HS-5 (cell line): Measurements from ENCODE around the gene NLN.
"Not testable (repeated sequence)": the region's sequence is repeated elsewhere in the genome, so short reads cannot be mapped to it uniquely, and the experiment has no call there.

Experiments used
- DNase-seq: peaks from one replicate; pipeline ENCODE4 v3.0.0-alpha.2; 2012; ENCODE audit warnings: low read depth

Gene NLN

DNA sequence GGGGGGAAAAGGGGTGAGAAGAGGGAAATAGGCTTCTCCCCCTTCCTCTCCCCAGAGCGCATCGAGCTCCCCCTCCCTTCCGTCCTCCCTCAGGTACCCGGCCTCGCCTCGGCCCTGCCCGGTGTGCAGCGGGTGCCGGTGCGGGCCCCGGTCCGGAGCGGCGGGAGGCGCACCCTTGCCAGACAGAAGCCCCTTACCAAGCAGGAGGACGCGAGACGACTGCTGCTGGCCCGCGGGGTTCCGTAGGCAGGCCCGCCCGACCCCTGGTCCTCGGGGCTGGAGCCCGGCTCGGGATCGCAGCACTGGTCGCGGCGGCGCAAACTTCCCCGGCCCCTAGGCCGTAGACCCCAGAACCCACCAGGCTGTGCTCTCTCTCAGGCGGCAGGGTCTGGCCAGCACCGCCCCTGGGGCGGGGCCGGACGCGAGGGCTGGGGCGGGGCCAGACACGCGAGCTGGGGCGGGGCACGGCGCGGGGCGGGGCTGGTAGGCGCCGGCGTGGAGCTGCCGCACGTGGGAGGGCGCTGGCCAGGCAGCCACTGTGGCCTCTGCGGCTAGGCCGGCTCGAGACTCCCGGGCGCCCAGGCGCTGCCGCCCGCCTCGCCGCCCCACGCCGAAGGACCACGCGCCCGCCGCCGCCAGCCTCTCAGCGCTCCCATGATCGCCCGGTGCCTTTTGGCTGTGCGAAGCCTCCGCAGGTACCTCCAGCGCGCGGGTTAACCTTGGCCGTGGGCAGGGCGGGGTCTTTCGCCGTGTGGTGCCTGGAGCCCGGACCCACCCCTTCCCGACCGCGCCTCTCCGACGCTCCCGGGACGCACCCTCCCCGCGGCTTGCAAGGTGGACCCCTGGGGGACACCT, at the start of gene NLN, which contains the start of gene SGTB:
Gene NLN, plus strand, starts transcription at position 486 of the 855 bp plus-strand sequence. Its CDS starts 169 bp downstream, at position 655.
Gene SGTB, minus strand, starts transcription at position 390 of the 855 bp plus-strand sequence. CDS start 1,302 bp downstream, outside the sequence.
- DNase-seq: no peak

DNA sequence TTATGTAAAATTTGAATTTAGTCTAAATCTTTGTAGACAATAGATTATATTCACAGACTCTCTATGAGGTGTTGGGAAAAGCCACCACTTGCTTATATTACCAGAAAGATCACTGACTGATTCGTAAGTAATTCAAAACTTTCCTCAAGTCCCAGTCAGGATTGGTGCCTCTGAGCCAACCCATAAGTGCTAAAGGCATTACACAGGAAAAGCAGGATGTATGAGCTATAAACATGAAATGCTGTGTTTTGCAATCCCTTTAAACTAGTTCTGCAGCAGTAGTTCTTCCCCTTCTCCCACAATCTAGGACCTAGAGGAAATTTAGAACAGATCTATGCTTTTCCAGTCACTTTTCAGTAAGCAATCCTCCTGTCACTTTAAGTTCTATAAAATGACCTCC, 49.2 kb upstream of the NLN start:
- peak; percentile 64 for DNase-seq

- no peak for DNase-seq
Measured at GRCh38 chr5:65674749-65675148, 47.3 kb upstream of the NLN start.

DNA sequence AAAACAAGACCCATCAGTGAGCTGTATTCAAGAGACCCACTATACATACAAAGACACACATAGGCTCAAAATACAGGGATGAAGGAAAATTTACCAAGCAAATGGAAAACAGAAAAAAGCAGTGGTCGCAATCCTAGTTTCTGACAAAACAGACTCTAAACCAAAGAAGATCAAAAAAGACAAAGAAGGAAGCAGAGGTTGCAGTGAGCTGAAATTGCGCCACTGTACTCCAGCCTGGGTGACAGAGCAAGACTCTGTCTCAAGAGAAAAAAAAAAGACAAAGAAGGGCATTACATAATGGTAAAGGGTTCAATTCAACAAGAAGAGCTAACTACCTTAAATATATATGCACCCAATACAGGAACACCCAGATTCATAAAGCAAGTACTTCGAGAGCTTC, 45.9 kb upstream of the NLN start:
- not testable (repeated sequence) for DNase-seq

DNA sequence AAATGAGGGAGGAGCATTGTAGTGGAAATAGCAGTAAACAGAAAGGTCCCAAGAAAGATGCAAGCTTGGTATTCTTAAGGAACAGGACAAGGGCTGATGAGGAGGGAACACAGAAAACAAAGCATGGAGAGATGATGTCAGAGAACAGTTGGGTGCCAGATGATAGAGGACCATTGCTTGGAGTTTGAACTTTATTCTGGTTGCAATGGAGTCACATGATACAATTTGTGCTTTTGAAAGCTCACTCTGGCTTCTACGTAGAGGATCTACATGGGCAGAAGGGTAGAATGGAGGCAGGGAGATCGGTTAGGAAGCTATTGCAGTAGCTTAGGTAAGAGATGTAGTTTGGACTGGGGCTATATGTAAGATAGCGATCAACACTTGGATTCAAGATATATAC, 39.9 kb upstream of the NLN start:
- no peak for DNase-seq

DNA sequence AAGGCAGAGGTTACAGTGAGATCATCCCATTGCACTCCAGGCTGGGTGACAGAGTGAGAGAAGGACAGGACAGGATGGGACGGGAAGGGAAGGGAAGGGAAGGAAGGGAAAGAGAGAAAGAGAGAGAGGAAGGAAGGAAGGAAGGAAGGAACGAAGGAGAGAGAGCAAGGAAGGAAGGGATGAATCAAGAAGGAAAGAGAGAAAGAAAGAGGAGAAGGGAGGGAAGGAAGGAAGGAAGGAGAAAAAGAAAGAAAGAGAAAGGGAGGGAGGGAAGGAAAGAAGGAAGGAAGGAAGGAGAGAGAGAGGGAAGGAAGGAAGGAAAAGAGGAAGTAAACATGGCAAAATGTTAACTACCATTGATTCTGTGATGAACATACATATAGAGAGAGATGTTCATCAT, 28.9 kb upstream of the NLN start:
- DNase-seq: no peak

GRCh38 chr5:65695162-65695755, 26.7 kb upstream of the NLN start:
- DNase-seq: no peak

GRCh38 chr5:65695896-65696295, 26.1 kb upstream of the NLN start:
- no peak for DNase-seq

- no peak for DNase-seq
Measured at GRCh38 chr5:65696892-65697291, 25.1 kb upstream of the NLN start.

DNA sequence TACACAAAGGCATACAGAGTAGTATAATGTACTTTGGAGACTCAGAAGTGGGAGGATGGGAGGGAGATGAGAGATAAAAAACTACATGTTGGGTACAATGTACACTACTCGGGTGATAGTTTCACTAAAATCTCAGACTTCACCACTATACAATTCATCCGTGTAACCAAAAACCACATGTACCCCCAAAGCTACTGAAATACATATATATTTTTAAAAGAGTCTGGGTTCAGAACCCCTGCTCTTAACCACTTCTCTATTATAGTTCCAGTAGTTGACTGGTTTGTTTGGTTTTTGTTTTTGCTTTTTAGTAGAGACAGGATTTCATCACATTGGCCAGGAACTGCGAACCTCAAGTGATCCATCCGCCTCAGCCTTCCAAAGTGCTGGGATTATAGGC, 22.7 kb upstream of the NLN start:
- DNase-seq: no peak

GRCh38 chr5:65702036-65702435, 20.0 kb upstream of the NLN start:
- no peak for DNase-seq

DNA sequence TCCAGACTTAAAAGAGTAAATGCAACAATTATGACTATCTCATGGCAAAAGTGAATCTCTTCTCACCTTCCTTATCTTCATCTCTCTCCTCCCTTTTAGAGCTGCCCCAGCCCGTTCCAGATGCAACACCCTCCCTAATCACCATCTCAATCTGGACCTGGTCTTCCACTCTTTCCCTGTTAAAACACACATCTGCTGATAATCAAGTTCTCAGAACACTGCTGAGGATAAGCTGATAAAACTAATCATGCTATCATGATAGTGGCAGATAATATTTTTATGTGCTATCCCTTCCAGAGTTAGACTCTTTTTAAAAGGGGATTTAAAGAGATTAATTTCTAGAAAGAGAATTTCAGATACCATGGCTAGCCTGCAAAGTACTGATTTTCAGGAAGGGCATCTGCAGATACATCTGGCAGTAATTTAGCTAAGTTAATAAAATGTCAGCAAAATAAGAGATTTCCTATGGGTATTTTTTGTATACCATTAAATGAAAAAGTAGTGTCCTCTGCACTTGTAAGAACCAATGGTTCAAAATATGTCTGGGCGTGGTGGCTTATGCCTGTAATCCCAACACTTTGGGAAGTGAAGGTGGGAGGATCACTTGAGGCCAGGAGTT, 17.3 kb upstream of the NLN start:
- DNase-seq: no peak

- no peak for DNase-seq
Measured at GRCh38 chr5:65707663-65708062, 14.3 kb upstream of the NLN start.

- DNase-seq: no peak
Measured at GRCh38 chr5:65708145-65708544, 13.9 kb upstream of the NLN start.

DNA sequence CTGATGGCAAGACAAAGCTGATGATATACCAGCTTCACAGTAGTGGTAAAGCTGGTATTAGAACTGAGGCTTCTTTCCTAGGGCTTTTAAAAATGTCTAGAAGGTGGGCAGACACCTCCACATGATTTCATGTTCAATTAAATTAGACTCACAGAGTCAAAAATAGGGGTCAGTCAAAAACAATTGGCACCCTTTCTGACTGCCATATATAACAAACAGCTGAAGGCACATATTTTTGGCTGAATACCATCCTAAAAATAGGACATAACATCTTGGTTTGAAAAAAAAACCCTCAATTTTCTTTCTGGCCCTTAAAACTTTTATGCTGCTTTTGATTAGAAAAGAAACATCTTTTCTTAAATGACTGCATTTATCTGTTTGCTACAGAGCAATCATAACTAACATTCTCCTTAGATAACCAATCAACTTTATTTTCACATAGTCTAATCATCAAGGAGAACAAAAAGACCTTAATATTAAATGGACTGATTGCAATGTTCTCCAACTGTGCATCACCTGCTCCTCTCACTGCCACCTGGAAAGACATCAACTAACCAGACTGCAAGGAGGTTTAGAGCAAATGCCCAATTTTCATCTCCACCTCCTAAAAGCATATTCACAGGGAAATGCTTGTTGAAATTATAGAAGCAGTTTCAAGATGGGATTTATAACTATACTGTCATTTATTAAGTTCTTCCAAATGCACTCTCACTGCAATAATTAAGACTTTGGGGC, 3.3 kb upstream of the NLN start:
- DNase-seq: no peak

DNA sequence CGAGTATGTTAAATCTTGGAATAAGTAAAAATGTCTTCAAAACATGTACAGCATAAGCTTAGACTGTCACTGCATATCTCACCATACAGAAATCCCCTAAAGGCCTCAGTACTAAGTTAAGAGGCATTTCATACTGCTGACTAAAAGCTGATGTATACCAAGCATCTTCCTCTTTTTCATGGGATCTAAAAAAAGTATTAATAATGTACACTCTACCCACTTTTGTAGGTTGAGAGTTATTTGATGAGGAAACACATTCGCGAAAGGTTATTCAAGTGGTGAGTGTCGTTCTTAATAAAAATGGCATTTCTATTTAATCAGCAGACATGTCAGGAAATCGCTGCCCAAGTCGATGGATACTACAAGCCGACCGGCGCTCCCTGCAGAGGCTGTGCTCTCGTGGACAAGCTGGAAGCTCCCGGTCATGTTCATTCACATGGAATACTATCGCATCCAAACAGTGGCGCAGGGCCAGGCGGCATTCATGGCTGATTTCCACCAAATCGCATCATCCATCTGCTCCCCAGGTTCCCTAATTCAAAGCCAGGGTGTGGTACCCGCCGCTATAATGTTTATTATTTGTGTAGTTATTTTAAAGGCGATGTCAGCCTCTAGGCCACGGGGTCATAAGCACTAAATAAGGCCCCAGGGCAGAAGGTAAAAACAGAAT, 820 bp upstream of the NLN start:
- DNase-seq: peak; percentile 56

GRCh38 chr5:65722575-65723403, 784 bp downstream of the NLN start:
- DNase-seq: peak; percentile 50

GRCh38 chr5:65727491-65728156, 5.6 kb downstream of the NLN start:
- DNase-seq: no peak

DNA sequence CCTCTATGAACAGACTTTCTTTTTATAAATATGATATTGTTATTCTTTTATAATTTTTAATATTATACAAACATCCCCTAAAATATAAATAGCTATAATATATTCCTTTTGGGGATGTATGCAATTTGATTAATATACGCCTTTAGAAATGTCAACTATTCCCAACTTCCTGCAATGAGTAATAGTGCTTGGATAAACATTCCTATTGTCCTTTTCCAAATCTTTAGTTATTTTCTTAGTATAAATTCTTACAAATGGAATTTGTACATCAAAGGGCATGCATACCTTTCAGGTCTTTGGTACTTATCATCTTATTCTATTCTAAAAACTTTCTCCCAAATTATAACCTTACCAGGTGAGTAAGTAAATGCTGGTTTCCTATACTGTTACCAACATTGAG, 6.2 kb downstream of the NLN start:
- DNase-seq: no peak

- no peak for DNase-seq
Measured at GRCh38 chr5:65730910-65731309, 8.9 kb downstream of the NLN start.
